HG03135 (cell line): ENCODE data around the gene KRR1.
A peak's percentile ranks its signal among the peaks of the same experiment; 100 is the strongest.
"Not testable (repeated sequence)": the region's sequence is repeated elsewhere in the genome, so short reads cannot be mapped to it uniquely, and the experiment has no call there.

Experiments used
- ATAC-seq: cut with Tn5 transposase; IDR thresholded peaks from one replicate; pipeline ENCODE4 v1.9.1; 2021; ENCODE audit warnings: mild to moderate bottlenecking, moderate library complexity; ENCODE audit not compliant: unreplicated experiment

KRR1 gene

GRCh38 chr12:75526655-75527511 lies 15.5 kb upstream of the KRR1 start:
- ATAC-seq, result peak; percentile 94

- no peak for ATAC-seq
Measured at GRCh38 chr12:75525263-75525662, 13.9 kb upstream of the KRR1 start.

GRCh38 chr12:75522124-75522523 lies 10.7 kb upstream of the KRR1 start:
- not testable (repeated sequence) for ATAC-seq

GRCh38 chr12:75521224-75521623 lies 9.8 kb upstream of the KRR1 start:
- ATAC-seq, result not testable (repeated sequence)

GRCh38 chr12:75509621-75510020 lies 1.8 kb downstream of the KRR1 start:
- ATAC-seq, result no peak

- no peak for ATAC-seq
Measured at GRCh38 chr12:75508159-75508558, 3.2 kb downstream of the KRR1 start.

- no peak for ATAC-seq
Measured at GRCh38 chr12:75507086-75507485, 4.3 kb downstream of the KRR1 start.

- no peak for ATAC-seq
Measured at GRCh38 chr12:75505706-75506312, 5.6 kb downstream of the KRR1 start.

GRCh38 chr12:75503866-75504265 lies 7.5 kb downstream of the KRR1 start:
- ATAC-seq, result no peak

GRCh38 chr12:75503459-75503858 lies 8.0 kb downstream of the KRR1 start:
- no peak for ATAC-seq

GRCh38 chr12:75491169-75491568 lies 20.2 kb downstream of the KRR1 start:
- no peak for ATAC-seq

GRCh38 chr12:75489613-75490210 lies 21.7 kb downstream of the KRR1 start:
- no peak for ATAC-seq

GRCh38 chr12:75489187-75489586 lies 22.2 kb downstream of the KRR1 start:
- ATAC-seq, result no peak

- peak; percentile 47 for ATAC-seq
Measured at GRCh38 chr12:75488553-75488952, 22.9 kb downstream of the KRR1 start.

GRCh38 chr12:75487308-75487707 lies 24.1 kb downstream of the KRR1 start:
- ATAC-seq, result no peak

- ATAC-seq, result not testable (repeated sequence)
Measured at GRCh38 chr12:75484450-75484849, 27.0 kb downstream of the KRR1 start.

- ATAC-seq, result no peak
Measured at GRCh38 chr12:75483431-75483830, 28.0 kb downstream of the KRR1 start.

GRCh38 chr12:75482646-75483045 lies 28.8 kb downstream of the KRR1 start:
- ATAC-seq, result no peak

GRCh38 chr12:75481774-75482173 lies 29.6 kb downstream of the KRR1 start:
- ATAC-seq, result no peak

GRCh38 chr12:75481013-75481705 lies 30.2 kb downstream of the KRR1 start:
- peak; percentile 13 for ATAC-seq

GRCh38 chr12:75480469-75480949 lies 30.9 kb downstream of the KRR1 start, which contains the start of gene GLIPR1:
TSS of gene GLIPR1 (plus strand) at chr12:75480755. CDS start at chr12:75480881, 126 bp downstream.
- peak; percentile 90 for ATAC-seq
